Occipital lobe (tissue), 2 donors: ENCODE measurements around the gene SYVN1. TPM values are rescaled to one million over a fixed set of nuclear protein-coding genes. Genes with fewer than 3 reads are reported as not detected.
A peak's percentile ranks its signal among the peaks of the same experiment; 100 is the strongest.
"Not testable (repeated sequence)": the region's sequence is repeated elsewhere in the genome, so short reads cannot be mapped to it uniquely, and the experiment has no call there.

ENCODE experiments used
- DNase-seq: peaks from one replicate; lab custom pipeline; 2025; lab: John Stamatoyannopoulos, UW
- total RNA-seq: library from RNA; depleted of rRNA; stranded (reverse); fragments of >200 nt; gene quantifications from one replicate; pipeline ENCODE4 v1.2.3, GENCODE V29; 2014

SYVN1 gene
- 10.1 TPM for total RNA-seq

DNA sequence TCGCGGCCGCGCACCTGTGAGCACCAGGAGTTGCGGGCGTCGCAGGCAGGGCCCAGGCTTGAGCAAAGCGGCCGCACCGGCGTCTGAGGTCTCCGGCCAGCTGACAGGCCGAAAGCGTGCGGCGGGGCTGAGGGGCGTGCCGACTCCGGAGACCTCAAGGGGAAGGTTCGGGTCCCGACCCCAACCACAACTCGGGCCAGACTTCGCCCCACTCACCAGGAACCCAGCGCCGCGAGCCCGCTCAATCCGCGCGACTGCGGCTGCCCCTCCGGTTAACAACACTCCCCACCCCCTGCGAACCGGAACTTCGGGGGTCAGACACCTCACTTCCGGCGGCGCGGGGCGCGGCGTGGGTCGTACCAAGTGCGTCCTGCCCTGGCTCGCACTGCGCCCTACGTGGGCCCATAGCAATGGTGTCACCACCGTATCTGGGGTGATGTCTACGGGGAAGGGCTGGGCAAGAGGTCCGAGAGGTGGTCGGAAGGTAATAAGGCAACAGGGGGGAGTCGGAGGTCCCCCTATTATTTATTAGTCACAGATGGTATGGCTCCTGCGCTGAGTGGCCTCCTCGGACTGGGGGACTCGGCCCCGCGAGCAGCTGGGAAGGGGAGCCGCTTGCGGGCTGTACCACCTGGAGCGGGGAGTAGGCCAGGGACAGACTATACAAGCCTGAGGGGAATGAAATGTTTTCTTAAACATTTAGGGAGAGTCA lies at the start of gene SYVN1:
TSS of gene SYVN1 (minus strand) at position 280 of the 712 bp plus-strand sequence. CDS start 918 bp downstream, outside the sequence.
- peak; percentile 82 for DNase-seq

DNA sequence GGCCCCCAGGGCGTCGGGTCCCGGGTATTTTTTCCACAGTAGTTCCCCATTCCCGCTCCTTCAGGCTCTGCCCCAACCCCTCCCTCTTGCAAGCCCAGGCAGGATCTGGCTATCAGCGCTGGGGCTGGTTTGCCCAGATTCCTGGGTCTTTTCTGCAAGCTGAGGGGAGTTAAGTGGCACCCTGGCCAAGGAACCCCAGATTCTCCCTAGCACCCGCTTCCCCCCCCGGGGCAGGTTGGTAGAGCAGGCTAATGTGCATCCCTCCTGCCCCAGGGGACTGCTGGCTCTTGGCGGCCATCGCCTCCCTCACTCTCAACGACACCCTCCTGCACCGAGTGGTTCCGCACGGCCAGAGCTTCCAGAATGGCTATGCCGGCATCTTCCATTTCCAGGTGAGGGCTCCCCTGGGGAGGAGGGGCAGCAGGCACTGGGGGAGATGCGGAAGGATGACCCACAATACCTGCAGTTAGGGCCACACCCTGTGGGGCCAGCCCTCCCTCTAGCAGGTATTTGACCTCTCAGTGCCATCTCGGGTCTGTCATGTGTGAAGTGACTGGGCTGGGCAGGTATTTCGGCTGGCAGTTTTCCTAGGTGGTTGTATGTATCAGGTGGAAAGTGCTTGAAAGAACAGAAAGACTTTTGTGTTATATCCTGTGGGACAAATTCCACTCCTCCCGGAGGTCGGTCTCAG lies 49.0 kb upstream of the SYVN1 start:
- no peak for DNase-seq

DNA sequence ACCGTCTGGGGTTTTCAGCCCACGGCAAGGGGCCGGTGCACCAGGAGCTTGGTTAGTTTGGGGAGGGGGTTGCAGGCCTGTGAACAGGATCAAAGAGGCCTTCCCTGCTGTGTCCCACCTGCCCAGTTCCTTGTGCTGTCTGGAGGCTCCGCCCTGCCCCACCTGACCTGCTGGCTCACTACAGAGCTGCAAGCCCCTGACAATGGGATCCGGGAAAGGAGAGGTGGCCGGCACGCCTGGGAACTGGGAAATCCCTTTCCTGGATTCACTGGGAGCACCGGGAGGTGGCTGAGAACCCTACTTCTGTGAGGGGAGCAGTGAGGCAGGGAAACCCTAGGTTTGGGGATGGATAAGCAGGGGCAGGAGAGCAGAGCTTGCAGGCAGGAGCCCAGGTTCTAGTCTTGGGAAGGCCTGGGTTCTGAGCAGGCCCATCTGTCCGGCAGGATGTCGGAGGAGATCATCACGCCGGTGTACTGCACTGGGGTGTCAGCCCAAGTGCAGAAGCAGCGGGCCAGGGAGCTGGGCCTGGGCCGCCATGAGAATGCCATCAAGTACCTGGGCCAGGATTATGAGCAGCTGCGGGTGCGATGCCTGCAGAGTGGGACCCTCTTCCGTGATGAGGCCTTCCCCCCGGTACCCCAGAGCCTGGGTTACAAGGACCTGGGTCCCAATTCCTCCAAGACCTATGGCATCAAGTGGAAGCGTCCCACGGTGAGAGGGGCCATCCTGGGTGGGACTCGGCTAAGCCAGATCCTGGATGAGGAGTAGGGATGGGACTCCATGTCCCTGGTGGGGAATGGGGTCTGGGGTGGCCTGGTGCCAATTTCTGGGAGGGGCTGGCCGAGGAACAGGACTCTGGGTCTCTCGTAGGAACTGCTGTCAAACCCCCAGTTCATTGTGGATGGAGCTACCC lies 48.2 kb upstream of the SYVN1 start:
- DNase-seq, result no peak

DNA sequence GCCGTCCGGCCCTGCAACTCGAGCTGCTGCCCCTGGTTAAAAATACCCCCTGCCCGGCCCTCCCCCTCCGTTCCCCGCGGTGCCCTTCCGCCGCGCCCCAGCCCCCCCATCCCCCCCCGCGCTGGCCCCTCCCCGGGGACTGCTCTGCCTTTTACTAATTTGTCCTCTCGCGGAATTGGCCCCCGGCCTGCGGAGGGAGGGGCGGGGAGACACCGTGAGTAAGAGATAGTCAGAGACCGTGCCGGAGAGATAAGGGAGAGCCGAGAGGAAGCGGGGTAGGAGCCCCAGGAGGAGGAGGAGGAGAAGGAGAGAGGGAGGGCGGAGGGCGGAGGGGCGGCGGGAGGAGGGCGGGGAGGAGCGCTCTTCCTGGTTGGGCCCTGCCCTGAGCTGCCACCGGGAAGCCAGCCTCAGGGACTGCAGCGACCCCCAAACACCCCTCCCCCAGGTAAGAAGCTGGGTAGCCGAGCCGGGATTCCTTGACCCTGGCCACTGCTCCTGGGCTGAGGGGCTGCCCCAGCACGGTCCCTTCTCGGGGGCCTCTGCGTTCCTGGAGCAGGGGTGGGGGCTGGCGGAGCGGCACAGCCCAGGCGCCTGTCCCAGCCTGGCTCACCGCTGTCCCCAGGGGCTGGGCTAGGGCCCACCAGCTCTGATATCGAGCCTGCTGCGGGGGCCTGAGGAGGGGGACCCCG lies 47.4 kb upstream of the SYVN1 start, which contains the start of gene CAPN1:
TSS of gene CAPN1 (plus strand) at position 360 of the 689 bp plus-strand sequence. CDS start 774 bp downstream, outside the sequence.
- DNase-seq, result peak; percentile 60

DNA sequence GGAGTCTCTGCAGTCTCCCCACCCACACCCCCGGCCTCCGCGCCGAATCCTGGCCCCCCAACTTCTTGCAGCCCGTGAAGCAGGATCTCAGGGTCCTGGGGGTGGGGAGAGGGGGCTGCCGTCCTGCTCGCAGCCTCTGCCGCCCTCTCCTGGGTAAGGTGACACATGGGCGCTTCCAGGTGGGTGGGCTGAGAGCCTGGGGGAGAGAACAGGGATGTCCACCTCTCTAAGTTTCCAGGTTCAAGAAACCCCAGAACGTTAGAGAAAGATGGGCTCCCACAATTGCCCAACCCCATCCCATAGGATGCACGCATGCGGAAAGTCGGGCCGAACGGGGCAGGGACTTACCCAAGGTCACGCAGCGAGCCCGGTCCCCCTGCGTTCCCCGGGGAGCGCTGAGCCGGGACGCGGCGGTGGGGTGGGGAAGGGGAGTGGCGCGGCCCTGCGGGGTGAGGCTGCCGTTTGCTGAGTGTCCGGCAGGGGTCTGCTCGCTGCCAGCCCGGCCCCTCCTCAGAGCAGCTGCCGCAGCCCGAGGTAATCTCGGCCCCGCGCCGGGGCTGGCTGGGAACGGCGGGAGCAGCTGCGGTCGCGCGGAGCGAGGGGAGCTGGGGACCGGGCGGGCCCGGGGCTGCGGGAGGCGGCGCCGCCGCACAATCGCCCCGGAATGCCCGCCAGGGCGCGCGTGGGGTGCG lies 46.7 kb upstream of the SYVN1 start:
- no peak for DNase-seq

DNA sequence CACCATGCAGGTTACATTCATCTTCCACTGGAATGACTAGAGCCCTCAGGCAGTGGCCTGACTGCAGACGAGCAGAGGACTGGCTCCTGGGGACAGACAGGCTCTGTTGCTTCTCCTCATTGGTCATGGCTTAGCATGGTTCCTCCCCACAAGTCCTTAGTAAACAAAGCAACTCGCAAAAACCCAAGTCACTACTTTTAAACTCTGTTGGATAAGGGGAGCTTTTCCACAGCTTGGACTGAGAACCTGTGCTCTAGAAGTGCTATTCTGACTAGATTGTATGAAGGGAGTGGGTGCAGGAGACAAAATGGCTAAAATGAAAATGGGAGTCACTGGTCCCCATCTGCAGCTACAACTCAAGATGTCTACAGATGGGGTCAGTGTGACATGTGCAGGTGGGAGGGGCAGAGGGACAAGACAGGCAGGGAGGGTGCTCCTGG lies 40.3 kb upstream of the SYVN1 start:
- not testable (repeated sequence) for DNase-seq

DNA sequence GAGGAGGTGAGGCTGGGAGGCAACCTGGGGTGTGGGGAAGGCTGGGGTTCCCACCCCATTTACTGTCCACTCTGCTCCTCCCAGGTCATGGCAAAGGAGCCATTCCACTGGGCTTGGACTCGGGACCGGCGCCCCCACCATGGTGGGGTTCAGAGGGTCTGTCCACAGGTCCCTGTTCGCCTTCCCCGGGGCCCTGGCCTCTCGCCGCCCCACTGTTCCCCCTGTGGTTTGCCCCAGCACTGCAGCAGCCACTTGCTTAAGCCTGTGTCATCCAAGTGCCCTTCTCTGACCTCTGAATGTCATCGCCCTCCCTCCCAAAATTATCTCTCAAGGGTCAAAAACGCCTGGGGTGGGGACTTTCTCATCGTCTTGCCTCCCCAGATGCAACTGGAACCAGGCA lies 38.3 kb upstream of the SYVN1 start:
- DNase-seq, result no peak

DNA sequence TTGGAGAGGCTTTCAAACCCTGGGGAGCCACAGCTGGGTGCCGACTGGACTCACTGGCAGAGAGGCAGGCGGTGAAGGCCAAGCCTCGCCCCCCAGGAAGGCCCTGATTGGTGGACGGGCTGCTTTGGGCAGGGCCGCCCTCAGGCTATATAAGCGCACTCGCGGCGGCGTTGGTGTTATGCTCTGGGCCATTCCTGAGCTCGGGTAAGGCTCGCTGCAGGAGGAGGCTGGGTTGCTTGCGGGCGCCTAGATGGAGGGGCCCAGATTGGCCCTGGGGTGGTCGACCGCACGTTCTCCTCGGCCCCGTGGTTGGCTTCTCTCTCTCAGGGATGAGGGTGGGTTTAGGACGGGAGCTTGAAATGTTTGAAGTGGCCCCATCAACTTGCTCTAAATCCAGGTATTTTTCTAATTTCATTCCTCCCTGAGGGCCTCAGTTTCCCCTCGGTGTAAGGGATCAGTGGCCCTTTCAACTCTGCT lies 35.8 kb upstream of the SYVN1 start, which contains the start of gene SPDYC:
TSS of gene SPDYC (plus strand) at position 176 of the 477 bp plus-strand sequence. CDS start 1,125 bp downstream, outside the sequence.
- DNase-seq, result no peak

DNA sequence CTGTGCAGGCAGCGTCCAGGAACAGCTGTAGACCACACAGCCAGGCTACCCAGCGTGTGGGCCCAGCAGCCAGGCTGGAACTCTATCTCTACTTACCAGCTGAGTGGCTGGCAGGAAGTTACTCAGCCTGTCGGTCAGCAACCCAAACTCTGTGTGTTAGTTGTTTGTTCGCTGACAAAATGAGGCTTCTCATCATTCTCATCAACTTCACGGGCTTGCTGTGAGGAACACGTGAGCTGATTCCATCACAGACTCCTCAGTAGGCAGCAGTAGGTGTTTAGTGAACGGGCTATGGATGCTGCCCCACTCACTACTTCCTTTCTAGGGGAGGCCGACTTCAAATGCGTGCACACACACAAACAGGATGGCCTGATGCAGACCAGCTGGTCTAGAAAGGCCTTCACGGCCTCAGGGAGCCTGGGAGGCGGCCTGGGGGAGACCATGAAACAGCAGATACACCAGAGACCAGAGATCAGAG lies 34.9 kb upstream of the SYVN1 start:
- DNase-seq, result no peak

DNA sequence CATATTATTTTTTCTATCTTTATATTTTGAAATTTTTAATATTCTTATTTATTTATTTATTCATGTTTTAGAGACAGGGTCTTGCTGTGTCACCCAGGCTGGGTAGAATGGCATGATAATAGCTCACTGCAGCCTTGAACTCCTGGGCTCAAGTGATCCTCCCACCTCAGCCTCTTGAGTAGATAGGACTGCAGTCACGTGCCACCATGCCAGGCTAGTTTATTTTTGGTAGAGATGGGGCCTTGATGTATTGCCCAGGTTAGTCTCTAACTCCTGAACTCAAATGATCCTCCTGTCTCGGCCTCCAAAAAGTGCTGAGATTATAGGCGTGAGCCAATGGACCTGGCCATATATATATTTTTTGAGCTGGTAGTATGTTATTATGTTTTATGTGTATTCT lies 33.3 kb upstream of the SYVN1 start:
- DNase-seq, result no peak

DNA sequence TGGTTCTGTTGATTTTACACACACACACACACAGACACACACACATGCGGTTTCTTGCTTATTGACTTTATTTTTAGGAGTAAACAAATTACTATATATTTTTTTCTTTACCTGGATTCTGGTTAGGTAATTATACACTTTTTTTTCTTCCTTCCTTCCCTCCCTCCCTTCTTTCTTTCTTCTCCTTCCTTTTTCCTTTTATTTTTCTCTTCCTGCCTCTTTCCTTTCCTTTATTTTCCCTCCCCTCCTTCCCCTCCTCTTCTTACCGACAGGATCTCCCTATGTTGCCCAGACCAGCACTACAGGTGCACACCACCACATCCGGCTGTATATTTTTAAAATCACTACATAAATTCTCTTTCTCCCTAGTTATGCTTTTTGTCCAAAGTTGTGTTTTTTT lies 32.6 kb upstream of the SYVN1 start:
- no peak for DNase-seq

DNA sequence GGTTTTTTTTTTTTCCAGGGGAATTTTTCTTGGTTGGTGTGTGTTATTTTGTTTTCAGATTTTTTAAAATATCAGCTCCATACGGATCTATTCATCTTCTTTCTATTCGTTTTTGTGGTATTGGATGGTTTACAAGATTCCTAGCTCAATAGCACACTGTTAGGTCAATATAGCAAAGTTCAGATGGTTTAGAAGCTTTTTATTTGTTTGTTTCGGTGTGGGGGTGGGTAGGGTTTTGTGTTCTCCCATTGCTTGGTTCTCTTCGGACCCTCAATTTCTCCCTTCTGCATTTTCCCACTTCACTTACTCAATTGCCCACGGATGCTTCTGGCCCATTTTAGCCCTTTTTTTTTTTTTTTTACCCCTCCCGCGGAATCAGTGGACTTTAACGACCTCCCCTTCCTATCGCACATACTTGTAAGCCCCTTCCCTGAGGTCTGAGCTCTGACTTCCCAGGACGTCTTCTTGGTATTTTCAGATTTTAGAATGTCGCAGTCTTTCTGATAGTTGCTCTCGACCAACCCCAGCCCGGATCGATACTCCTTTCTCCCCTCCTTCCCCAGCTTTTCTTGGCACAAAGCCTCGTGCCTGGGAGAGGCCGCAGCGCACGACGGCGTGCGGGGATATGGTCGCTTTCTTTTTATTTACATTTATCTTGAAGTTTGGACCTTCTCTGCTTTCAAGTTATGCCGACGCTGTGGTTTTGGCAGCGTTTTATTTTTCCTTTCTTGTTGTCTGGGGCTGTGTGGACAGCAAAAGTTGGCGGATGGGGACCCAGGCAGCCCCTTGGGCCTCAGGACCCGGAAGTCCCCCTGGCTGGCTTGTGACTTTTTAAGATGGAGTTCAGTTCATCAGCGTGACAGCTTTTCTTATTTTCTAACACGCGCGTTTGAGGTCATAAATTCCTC lies 31.3 kb upstream of the SYVN1 start:
- DNase-seq, result no peak

DNA sequence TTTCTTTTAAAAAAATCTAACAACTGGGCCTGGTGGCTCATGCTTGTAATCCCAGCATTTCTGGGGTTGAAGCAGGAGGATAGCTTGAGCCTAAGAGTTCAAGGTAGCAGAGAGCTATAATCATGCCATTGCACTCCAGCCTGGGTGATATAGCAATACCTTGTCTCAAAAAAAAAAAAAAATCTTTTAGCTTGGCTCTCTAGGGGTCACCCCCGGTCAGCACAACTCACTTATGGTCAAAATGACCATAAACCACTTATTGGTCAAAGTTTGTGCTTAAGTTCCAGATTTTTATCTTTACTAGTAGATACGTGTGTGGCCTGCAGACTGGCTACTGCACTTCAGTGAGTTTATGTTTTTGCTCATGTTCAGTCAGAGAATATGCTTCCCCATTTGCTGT lies 29.4 kb upstream of the SYVN1 start:
- DNase-seq, result no peak

DNA sequence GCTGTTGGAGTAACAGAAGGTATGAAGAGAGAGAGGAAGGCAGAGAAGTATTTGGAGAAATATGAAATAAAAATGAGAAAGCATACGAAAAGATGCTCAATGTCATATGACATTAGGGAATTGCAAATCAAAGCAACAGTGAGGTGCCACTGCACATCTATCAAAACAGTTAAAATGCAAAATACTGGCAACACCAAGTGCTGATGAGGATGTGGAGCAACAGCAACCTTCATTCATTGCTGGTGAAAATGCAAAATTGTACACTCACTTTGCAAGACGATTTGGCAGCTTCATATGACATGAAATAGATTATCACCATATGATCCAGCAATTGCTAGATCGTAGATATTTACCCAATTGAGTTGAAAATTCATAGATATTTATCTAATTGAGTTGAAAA lies 26.3 kb upstream of the SYVN1 start:
- no peak for DNase-seq

DNA sequence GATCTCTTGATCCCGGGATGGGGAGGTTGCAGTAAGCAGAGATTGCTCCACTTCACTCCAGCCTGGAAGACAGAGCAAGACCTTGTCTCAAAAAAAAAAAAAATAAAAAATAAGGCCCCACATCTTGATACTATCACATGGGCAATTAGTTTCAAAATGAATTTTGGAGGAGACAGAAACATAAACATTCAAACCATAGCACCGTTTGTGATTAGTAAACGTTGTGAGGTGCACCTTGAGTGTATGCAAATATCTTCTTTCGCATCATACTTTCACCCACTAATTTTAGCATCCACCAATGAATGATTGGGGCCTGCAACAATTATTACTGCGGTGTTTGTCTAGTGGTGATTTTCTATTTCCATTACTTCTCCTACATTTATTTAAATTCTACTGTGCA lies 24.7 kb upstream of the SYVN1 start:
- DNase-seq, result no peak

DNA sequence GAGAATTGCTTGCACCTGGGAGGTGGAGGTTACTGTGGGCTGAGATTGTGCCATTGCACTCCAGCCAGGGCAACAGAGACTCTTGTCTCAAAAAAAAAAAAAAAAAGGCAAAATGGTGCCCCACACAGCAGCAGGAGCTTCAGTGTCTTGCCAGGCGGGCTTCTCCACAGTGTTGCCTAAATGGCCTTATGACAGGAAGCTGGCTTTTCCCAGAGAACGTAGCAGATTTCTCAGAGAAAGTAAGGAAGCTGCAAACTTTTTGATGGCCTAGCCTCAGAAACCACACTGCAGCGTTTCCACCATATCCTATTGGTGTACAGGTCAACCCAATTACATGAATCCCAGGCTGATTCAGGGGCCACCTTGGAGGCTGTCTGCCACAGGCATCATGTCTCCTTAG lies 23.0 kb upstream of the SYVN1 start:
- DNase-seq, result no peak

DNA sequence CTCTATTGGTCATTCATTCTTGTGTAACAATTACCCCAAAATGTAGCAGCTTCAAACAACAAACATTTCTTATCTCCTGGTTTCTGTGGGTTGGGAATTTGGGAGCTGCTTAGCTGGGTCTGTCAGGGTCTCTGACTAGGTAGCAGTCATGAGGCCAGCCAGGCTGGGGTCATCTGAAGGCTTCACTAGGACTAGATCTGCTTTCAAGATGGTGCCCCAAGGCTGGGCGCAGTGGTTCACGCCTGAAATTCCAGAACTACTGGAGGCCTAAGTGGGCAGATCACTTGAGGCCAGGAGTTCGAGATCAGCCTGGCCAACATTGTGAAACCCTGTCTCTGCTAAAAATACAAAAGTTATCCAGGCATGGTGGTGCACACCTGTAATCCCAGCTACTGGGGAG lies 22.6 kb upstream of the SYVN1 start:
- no peak for DNase-seq

DNA sequence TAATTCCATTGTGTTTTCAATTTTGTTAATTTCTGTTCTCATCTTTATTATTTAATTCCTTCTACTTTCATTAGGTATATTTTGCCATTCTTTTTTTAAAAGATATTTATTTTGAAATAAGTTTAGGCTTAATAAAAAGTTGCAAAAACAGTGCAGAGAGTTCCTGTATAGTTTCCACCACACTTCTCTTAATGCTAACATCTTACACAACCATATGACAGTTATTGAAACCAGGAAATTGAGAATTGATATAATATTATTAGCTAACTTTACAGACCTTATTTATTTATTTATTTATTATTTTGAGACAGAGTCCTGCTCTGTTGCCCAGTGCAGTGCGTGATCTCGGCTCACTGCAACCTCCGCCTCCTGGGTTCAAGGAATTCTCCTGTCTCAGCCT lies 21.9 kb upstream of the SYVN1 start:
- DNase-seq, result no peak

DNA sequence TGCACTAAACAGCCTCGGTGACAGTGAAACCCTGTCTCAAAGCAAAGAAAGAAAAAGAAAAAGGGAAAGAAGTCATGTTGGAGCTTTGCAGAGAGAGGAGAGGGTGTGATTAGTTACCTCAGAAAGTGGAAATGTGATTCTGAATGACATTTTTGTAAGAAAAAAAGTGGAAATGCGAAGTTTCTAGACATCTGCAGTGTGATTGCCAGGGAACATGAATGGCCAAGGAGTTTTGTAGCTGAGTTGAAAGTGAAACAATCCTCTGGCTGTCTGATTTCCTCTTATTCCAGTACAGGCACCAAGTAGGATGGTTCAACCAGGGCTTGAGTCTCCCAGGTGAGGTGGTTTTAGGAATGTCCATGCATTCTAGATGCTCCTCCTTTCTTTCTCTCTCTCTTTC lies 17.8 kb upstream of the SYVN1 start:
- no peak for DNase-seq
